HS-27A (cell line): ENCODE results near the gene IGFBP6.
"Not testable (repeated sequence)": the region's sequence is repeated elsewhere in the genome, so short reads cannot be mapped to it uniquely, and the experiment has no call there.

Experiments
- DNase-seq: peaks from one replicate; pipeline ENCODE4 v3.0.0-alpha.2; 2012; ENCODE audit warnings: low read depth, missing footprints

IGFBP6 gene

DNA sequence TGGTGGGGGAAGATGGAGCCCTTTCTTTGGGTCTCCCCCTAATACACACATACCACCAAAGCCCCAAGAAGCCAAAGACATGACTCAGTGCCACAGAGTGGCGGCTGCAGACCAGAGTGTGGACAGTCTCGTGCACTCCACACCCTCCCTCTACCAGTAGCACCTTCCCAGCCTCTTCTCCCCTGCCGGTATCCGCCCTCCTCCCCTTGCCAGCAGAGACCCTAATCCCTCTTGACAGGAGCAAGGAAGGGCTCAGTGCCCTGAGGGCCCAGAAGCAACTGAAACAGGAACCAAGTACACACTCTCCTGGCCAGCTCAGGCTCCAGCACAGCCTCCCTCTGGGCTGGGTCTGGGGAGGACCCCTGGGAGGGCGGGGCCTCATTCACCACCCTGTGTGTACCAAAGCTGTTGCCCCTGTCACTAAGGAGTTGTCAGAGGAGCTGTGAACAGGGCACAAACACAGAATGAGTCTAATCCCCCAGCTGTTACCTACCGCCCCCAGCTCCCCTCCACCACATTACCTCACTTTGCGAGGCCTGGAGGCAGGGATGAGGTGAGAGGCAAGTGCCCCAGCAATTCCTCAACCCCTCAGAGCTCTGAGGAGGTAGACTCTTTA, 26.5 kb upstream of the IGFBP6 start:
- no peak for DNase-seq

DNA sequence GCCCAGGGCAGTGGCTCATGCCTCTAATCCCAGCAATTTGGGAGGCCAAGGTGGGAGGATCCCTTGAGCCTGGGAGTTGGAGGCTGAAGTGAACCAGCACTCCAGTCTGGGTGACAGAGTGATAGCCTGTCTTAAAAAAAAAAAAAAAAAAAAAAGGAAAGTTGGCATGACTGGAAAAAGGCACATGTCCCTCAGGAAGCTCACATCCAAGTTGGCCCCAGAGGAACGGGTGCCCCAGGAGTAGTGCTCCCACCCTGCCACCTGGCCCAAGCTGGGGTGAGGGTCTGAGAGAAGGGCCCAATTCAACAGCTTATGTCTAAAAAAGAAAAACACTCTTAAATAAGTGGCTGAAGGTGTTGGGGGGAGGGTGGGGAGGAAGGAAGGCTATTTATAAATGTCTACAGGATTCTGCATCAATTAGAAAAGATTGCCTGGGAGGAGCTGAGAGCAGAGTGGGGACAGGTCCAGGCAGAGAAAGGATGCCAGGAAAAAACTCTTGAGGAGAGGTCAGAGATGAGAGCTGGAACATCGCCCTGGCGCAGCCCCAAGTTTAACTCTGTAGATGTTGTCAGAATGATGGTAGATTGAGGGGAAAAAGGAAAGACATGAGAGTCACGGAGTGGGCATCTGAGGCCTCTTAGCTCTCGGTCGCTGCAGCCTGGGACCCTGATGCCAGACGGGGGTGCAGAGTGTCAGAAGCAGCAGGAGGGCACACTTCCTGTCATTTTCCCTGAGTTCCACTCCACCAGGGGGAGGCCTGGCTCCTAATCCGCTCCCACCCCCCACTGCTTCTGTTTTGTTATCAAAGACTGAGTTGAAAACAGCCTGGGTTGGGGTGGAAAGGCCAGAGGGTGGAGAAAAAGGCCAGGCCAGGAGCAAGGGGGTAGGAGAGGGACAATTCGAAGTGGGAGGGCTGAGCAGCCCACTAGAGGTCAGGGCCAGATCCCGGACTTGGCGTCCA, 25.6 kb upstream of the IGFBP6 start:
- no peak for DNase-seq

- no peak for DNase-seq
These were observed 23.6 kb upstream of the IGFBP6 start for GRCh38 chr12:53073881-53074280.

GRCh38 chr12:53074283-53074998, 23.0 kb upstream of the IGFBP6 start:
- DNase-seq: no peak

DNA sequence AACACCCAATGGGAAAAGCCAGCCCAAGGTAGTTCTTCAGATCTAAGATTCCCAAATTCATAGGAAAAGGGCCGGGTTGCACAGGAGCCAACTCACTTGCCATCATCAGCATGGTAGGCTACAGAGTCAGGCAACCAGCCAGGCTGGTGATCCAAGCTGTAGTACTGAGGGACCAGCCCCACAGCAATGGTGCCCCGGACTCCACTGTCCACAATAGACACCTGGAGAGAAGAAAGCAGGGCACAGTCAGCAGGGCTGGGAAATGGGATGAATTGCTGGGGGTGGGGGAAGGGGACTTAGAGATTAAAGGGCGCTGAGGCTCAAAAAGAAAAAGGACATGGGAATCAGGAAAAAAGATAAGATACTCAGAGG, 22.5 kb upstream of the IGFBP6 start:
- no peak for DNase-seq

- no peak for DNase-seq
These were observed 21.0 kb upstream of the IGFBP6 start for GRCh38 chr12:53076461-53076860.

- DNase-seq: no peak
These were observed 20.4 kb upstream of the IGFBP6 start for GRCh38 chr12:53077030-53077429.

- no peak for DNase-seq
These were observed 18.8 kb upstream of the IGFBP6 start for GRCh38 chr12:53078425-53079225.

GRCh38 chr12:53079226-53080117, 18.0 kb upstream of the IGFBP6 start, which contains the start of gene SPRYD3:
Gene SPRYD3, minus strand, starts transcription at chr12:53079390. Its CDS starts 57 bp downstream, at chr12:53079333.
- peak; percentile 84 for DNase-seq

DNA sequence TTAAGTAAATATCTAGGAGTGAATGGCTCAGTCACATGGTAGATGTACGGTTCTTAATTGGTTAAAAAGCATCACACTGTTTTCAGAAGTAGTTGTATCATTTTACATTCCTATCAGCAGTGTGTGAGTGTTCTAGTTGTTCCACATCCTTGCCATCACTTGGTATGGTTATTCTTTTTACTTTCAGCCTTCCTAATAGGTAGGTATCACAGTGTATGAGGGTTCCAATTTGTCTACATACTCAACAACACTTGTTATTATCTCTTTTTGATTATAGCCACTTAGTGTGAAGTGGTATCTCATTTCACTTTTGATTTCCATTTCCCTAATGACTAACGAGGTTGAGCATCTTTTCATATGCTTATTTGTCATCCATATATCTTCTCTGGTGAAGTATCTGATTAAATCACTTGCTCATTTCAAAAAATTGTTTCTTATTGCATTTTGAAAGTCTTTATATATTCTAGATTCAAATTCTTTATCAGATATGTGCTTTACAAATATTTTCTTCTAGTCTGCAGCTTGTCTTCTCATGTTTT, 14.8 kb upstream of the IGFBP6 start:
- no peak for DNase-seq

GRCh38 chr12:53086361-53086760, 11.1 kb upstream of the IGFBP6 start:
- DNase-seq: no peak

DNA sequence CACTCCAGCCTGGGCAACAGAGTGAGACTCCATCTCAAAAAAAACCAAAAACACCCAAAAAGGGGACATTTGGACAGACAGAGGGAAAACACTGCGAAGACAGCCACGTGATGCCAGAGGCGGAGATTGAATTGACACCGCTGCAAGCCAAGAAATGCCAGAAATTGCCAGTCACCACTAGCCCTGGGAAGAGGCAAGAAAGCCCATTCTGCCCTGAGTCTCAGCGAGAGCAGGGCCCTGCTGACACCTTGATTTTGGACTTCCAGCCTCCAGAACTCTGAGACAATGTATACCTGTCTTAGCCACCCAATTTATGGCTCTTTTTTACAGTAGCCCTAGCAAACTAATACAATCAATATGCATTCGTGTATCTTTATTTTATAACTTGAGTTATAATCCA, 7.4 kb upstream of the IGFBP6 start:
- DNase-seq: no peak

DNA sequence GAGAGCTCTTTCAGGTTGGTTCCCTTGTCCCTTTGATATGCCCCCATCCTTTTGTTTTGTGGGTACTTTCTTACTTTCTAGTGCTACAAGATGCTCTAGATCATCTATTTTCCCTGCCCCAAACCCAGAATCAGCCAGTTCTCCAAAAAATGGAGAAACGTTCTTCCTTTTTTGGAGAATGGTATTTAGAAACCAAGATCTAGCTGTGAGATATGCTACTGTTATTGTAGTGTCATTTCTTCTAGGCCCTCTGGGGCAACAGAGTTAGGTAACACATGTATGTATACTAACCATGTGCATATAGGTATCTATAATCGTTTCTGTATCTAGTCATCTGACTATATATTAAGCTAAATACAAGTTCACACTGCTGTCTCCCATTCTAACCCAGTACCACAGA, 6.9 kb upstream of the IGFBP6 start:
- no peak for DNase-seq

DNA sequence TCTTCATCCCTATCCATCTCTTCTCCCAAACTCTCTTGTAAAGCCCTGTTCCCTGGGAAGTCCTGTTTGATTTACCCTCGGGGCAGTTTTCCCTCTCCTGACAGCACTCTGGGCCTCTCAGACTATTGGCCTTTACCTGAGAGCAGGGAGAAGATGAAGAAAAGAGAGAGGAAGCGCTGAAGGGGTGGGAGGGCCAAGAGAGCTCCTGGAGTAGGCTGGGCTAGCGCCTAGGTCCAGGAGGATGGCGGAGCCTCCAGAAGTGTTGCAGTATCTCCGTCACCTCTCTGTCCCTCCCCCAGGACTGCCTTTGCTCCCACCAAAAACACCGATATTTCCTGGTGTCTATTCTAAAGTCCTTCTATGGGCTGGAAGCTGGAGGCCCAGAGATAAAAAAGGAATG, 5.7 kb upstream of the IGFBP6 start:
- no peak for DNase-seq

DNA sequence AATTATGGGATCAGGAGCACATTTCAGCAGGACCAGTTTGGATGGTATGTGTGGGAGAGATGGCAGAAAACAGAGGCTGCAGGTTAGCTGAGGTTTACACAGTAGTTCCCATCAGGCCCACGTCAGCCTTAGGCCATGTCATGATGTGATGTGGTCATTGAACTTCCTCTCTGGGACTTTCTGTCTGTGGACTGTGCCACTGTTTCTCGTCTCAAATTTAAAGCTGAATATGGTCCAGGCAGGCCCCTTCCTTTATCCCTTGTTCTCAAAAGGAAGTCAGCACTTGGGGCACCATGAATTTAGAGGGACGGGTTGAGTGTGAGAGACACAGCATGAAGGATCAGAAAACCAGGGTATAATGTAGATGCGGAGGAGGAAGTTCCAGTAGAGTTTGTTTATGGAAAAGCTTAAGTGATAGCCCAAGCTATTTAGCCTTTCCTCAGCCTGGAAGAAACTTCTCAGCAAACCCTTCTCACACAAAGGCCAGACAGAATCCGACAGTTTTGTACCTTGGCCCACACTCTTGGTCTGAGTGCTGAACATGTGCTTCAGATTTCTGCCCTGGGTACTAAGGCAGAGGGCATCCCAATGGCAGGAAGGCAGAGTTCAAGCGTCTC, 3.6 kb upstream of the IGFBP6 start:
- no peak for DNase-seq

GRCh38 chr12:53094394-53094787, 3.1 kb upstream of the IGFBP6 start:
- no peak for DNase-seq

GRCh38 chr12:53094796-53095595, 2.5 kb upstream of the IGFBP6 start:
- not testable (repeated sequence) for DNase-seq

DNA sequence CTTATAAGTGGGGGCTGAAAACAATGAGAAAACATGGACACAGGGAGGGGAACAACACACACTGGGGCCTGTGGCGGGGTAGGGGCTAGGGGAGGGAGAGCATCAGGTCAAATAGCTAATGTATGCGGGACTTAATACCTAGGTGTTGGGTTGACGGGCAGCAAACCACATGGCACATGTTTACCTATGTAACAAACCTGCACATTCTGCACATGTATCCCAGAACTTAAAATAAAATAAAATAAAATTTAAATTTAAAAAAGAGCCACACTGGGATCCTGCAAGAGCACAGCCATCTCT, 1.9 kb upstream of the IGFBP6 start:
- not testable (repeated sequence) for DNase-seq

DNA sequence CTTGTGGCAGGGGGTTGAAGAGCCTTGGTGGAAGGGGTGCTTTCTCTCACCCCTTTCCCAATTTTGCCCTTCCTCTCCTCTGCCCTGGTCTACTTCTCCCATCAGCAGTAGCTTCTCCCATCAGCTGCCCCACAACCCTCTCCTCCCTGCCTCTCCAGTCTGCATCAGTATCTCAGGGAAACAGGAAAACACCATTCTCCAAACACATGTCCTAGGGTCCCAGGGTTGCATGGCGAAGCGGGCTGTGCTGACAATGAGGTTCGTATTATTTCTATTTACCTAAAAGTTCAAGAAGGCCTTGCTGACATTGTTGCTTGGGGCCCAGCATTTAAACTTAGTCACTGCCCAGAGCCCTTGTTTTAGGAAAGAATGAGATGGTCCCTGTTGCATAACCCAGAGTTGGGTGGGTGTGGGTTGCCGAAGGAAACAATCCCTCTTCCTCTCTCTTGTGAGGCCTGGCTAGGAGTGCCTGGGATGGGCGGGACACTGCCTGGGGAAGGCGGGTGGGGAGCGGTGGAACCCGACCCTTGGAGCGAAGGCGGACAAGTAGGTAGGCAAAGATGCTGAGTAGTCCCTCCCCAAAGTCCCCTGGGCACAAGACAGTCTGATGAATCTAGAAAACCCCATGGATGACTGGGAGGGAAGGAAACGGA, 1.3 kb upstream of the IGFBP6 start:
- no peak for DNase-seq
